ENCODE results near the gene CELA2B. TPM values are rescaled to one million over a fixed set of nuclear protein-coding genes. Genes with fewer than 3 reads are reported as not detected.
"Not testable (repeated sequence)": the region's sequence is repeated elsewhere in the genome, so short reads cannot be mapped to it uniquely, and the experiment has no call there.

Gene CELA2B
- total RNA-seq, 2 experiments from 2014 or later, result not detected

DNA sequence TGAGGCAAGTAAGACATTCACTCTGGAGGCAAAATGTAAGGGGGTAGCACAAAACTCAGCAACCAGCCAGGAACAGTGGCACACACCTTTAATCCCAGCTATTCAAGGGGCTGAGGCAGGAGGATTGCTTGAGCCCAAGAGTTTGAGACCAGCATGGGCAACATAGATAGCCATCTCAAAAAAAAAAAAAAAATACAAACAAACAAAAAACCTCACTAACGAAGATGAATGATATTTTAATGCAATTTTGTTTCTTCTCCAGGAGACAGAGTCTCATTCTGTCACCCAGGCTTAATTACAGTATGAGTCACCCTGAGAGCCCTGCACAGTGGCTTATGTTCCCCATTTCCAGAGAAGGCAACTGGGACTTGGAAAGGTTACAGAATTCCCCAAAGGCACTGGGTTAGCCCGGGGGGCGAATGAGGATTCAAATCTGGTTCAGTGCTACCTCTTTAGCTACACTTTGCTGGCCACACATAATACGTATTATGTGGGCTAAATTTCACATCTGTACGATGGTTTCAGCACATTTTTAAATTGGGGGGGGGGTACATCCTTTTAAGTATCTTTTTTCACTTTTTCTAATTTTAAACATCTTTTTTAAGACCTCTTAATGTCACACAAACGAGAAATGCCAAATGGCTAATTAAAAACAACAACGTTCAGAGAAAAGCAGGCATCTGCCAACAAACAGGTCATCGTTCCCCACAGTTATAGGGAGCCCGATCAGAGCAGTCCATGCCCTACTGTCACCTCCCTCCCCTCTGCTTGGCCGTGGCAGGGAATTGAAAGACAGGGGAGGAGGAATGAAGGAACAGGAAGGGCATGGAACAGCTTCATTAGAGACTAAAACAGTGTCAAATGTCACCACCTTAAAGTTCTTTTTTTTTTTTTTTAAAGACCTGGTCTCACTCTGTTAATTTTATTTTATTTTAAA lies 15.9 kb upstream of the CELA2B start:
- Mint-ChIP-seq H3K27me3 (peaks cover 3% of the 10 kb centered on the region), H3K9me3 (no peaks in the 10 kb centered on the region), H3K4me3 (no peak overlapping the region), H3K36me3 (no peaks in the 10 kb centered on the region), H3K27ac (no peak overlapping the region), H3K4me1 (ENCODE audit: low read depth) (no peaks in the 10 kb centered on the region)
- POLR2A ChIA-PET, result interaction anchor here (0.7 kb wide), 1 partner anchor 40 kb away, joined by 4 read pairs; no protein-coding TSS in a partner anchor
- intact Hi-C loops (cut with micrococcal nuclease), result no loop called here
- no peak for DNase-seq
- CTCF ChIA-PET, result no interaction called here

GRCh38 chr1:15460708-15461095 lies 15.2 kb upstream of the CELA2B start:
- Mint-ChIP-seq H3K9me3 (no peaks in the 10 kb centered on the region), H3K4me1 (ENCODE audit: low read depth) (no peaks in the 10 kb centered on the region), H3K4me3 (no peak overlapping the region), H3K27me3 (peaks cover 3% of the 10 kb centered on the region), H3K36me3 (no peaks in the 10 kb centered on the region), H3K27ac (no peak overlapping the region)
- ChIA-PET CTCF (no interaction called here), POLR2A (no interaction called here)
- no peak for DNase-seq
- intact Hi-C loops (cut with micrococcal nuclease), result no loop called here

DNA sequence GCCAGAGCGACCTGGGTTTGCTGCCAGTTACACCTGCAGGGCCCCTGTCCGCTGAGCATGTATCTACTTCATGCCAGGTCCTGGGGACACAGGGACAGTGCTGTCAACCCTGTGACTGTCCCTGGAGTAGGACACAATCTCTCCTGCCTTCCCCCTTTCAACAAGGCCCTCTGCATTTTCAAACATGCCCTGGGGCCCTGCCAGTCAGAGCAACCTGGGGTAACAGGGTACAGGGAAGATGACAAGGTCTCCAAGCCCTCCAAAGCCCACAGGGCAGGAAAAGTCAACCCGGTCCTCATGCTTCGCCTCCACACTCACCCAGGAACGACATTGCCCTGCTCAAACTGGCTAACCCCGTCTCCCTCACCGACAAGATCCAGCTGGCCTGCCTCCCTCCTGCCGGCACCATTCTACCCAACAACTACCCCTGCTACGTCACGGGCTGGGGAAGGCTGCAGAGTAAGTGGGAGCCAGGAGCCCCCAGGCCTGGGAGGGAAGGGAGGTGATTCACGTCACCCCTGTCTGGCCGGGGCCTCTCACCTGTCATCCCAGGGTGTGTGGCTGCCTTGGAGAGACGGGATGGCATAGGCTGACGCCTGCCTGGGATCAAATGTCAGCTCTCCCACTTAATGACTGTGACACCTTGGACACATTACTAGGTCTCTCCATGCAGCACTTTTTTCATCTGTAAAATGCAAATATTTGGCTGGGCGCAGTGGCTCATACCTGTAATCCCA lies 12.7 kb upstream of the CELA2B start:
- H3K36me3 Mint-ChIP-seq; POLR2A ChIA-PET; H3K27ac Mint-ChIP-seq; H3K9me3 Mint-ChIP-seq; intact Hi-C loops (cut with micrococcal nuclease); H3K4me3 Mint-ChIP-seq; H3K27me3 Mint-ChIP-seq; DNase-seq; CTCF ChIA-PET; H3K4me1 Mint-ChIP-seq (ENCODE audit: low read depth): not testable (repeated sequence)

DNA sequence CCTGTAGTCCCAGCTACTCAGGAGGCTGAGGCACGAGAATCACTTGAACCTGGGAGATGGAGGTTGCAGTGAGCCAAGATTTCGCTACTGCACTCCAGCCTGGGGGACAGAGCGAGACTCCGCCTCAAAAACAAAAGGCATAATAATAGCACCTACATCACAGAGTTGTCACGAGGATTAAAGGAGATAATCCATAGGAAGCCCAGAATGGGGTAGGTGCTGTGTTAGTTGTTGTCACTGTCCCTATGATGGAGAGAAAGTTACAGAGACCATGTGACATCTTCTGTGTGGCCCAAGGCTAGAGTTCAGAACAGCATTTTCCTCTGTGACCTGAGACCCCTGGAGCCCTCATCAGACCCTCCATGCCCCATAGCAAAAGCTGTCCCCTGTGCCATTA lies 12.0 kb upstream of the CELA2B start:
- H3K4me1 Mint-ChIP-seq (ENCODE audit: low read depth); H3K4me3 Mint-ChIP-seq; H3K27me3 Mint-ChIP-seq; DNase-seq; H3K36me3 Mint-ChIP-seq; H3K27ac Mint-ChIP-seq; CTCF ChIA-PET; intact Hi-C loops (cut with micrococcal nuclease); H3K9me3 Mint-ChIP-seq: not testable (repeated sequence)
- POLR2A ChIA-PET, result interaction anchor here (0.6 kb wide), 1 partner anchor 74 kb away, joined by 5 read pairs; no protein-coding TSS in a partner anchor

DNA sequence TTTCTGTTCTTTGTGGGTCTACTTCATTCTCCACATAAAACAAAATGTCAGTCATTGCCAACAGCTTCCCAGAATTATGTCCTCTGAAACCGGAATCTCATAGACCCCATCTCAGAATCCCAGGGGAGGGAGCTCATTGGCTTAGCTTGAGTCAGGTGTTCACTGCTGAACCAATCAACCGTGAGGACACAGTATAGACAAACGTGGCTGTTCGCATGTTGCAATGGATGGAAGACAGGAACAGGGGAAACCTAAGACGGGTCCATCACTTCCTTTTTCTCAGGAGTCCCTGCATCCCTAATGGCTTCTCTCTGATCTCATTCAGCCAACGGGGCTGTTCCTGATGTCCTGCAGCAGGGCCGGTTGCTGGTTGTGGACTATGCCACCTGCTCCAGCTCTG lies 10.2 kb upstream of the CELA2B start:
- no peak overlapping the region for H3K4me3 Mint-ChIP-seq
- H3K36me3 Mint-ChIP-seq, result no peaks in the 10 kb centered on the region
- H3K4me1 Mint-ChIP-seq (ENCODE audit: low read depth), result no peaks in the 10 kb centered on the region
- no peak for DNase-seq
- intact Hi-C loops (cut with micrococcal nuclease), result no loop called here
- ChIA-PET CTCF (interaction anchor here (0.6 kb wide), 1 partner anchor 36 kb away, joined by 3 read pairs; no protein-coding TSS in a partner anchor), POLR2A (no interaction called here)
- H3K27ac Mint-ChIP-seq, result no peak overlapping the region
- H3K27me3 Mint-ChIP-seq, result peaks cover 2% of the 10 kb centered on the region
- no peaks in the 10 kb centered on the region for H3K9me3 Mint-ChIP-seq

DNA sequence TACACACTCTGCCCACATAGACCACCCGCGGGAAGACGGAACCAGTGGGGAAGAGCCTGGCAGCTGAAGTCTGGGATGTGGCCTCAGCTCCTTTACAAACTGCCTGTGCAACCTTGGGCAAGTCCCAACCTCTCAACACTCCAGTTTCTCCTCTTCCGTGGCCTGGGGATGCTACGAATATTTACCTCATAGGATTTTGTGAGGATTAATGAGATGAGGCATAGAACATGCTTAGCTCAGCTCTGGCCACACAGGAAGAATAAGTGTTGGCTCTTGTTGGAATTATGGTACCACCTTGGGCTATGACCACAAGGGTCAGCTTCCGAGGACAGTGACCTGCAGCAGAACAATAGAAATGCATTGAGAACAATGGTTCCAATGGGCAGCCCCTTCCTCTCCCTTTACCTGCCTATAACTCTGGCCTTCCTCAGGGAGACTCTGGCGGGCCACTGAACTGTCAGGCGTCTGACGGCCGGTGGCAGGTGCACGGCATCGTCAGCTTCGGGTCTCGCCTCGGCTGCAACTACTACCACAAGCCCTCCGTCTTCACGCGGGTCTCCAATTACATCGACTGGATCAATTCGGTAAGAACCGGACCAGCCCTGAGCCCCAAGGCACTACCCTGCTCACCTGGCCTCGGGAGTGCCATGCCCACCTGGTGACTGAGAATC lies 8.8 kb upstream of the CELA2B start:
- CTCF ChIA-PET; H3K9me3 Mint-ChIP-seq; H3K36me3 Mint-ChIP-seq; H3K27me3 Mint-ChIP-seq; H3K27ac Mint-ChIP-seq; intact Hi-C loops (cut with micrococcal nuclease); DNase-seq; H3K4me3 Mint-ChIP-seq; H3K4me1 Mint-ChIP-seq (ENCODE audit: low read depth); POLR2A ChIA-PET: not testable (repeated sequence)

DNA sequence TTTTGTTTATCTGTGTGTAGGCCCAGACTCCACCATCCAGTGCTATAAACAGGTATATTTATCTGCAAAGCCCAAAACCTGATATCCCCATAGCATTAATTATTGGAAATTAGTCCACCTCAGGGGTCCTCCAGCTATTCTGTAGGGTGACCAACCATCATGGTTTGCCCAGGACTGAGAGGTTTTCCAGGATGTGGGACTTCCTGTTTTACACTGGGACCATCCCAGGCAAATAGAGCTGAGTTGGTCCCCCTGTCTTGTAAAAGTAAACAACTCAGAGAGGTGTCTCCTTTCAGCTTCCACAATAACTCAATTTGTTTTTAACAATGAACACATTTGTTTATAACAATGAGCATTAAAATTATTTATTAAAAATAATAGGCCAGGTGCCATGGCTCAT lies 7.8 kb upstream of the CELA2B start:
- CTCF ChIA-PET, result no interaction called here
- Mint-ChIP-seq H3K27ac (no peak overlapping the region), H3K27me3 (peaks cover 2% of the 10 kb centered on the region), H3K4me1 (ENCODE audit: low read depth) (no peaks in the 10 kb centered on the region), H3K9me3 (no peaks in the 10 kb centered on the region), H3K4me3 (no peak overlapping the region), H3K36me3 (no peaks in the 10 kb centered on the region)
- DNase-seq, result no peak
- POLR2A ChIA-PET, result no interaction called here
- intact Hi-C loops (cut with micrococcal nuclease), result no loop called here

DNA sequence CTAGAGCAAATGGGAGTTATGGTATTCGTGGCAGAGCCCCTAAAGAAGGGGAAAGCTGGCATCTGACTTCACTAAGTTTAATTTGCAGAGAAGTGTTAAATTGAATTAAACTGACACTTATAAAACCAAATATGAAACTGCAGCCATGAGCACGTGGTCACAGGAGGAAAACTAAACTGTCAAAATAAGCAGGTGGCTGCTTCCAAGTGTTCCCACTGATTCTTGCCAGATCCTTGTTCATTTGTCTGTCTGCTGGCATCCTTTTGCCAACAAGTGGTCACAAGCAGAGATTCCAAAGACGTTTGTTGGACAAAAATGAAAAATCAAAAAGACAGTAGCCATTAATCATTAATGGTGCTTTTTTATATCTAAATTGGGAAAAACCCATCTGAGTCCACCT lies 6.5 kb upstream of the CELA2B start:
- no peak overlapping the region for H3K4me3 Mint-ChIP-seq
- H3K4me1 Mint-ChIP-seq (ENCODE audit: low read depth), result no peaks in the 10 kb centered on the region
- ChIA-PET CTCF (no interaction called here), POLR2A (no interaction called here)
- peaks cover 2% of the 10 kb centered on the region for H3K27me3 Mint-ChIP-seq
- intact Hi-C loops (cut with micrococcal nuclease), result no loop called here
- H3K27ac Mint-ChIP-seq, result no peak overlapping the region
- no peak for DNase-seq
- no peaks in the 10 kb centered on the region for H3K9me3 Mint-ChIP-seq
- H3K36me3 Mint-ChIP-seq, result no peaks in the 10 kb centered on the region

DNA sequence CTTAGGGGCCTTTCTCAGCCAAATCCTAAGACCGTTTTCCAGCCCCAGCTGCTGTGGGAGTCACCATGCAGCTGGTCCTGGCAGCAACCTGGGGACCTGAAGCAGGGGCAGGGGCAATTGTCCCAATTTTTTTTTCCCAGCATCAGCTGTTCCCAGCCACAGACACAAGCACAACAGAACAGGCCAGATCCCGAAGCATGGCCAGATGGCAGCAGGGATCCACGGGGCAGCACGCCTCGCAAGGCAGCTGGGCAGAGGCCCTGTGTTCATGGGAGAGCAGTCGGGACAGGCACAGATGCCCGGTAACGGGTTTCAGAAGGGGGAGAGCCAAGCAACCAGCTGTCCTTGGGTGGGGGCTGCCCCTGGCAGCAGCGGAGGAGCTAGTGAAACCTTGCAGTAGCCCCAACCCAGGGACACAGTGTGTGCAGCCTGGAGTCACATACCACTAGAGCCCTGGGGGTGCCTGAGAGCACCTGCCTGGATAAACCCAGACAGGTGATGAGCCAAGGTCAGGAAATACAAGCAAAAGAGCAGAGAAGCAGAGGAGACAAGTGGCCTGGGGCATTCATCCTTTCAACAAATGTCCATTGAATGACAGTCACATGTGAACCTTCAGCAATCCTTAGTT lies 6.0 kb upstream of the CELA2B start:
- intact Hi-C loops (cut with micrococcal nuclease); DNase-seq; H3K27me3 Mint-ChIP-seq; POLR2A ChIA-PET; H3K27ac Mint-ChIP-seq; H3K4me1 Mint-ChIP-seq (ENCODE audit: low read depth); H3K4me3 Mint-ChIP-seq; H3K36me3 Mint-ChIP-seq; H3K9me3 Mint-ChIP-seq; CTCF ChIA-PET: not testable (repeated sequence)

- intact Hi-C loops (cut with micrococcal nuclease); CTCF ChIA-PET; H3K4me3 Mint-ChIP-seq; DNase-seq; H3K9me3 Mint-ChIP-seq; H3K4me1 Mint-ChIP-seq (ENCODE audit: low read depth); H3K27ac Mint-ChIP-seq; POLR2A ChIA-PET; H3K27me3 Mint-ChIP-seq; H3K36me3 Mint-ChIP-seq: not testable (repeated sequence)
Measured at GRCh38 chr1:15471067-15471466, 4.8 kb upstream of the CELA2B start.

GRCh38 chr1:15471723-15472122 lies 4.2 kb upstream of the CELA2B start:
- CTCF ChIA-PET; H3K4me3 Mint-ChIP-seq; H3K36me3 Mint-ChIP-seq; H3K27me3 Mint-ChIP-seq; H3K27ac Mint-ChIP-seq; POLR2A ChIA-PET; intact Hi-C loops (cut with micrococcal nuclease); H3K4me1 Mint-ChIP-seq (ENCODE audit: low read depth); DNase-seq; H3K9me3 Mint-ChIP-seq: not testable (repeated sequence)

DNA sequence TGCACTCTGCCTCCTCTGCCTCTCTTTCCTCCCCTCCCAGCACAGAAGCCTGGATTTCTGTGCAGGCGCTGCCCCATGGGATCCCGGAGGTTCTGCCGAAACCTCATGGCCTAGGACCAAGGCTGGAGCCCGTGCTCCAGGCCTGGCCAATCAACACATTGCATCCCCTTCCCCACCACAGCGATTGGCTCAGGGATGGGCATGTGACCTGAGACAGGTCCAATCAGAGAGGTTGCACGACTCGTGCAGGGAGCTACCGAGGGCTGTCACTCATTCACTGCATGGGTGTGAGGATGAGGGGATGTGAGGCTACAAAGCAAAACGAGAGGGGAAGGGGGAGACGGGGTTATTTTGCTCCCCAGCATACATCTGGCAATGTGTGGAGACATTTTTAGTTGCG lies 3.3 kb upstream of the CELA2B start:
- Mint-ChIP-seq H3K36me3 (no peaks in the 10 kb centered on the region), H3K27me3 (no peaks in the 10 kb centered on the region), H3K9me3 (no peaks in the 10 kb centered on the region), H3K4me3 (no peak overlapping the region), H3K4me1 (ENCODE audit: low read depth) (no peaks in the 10 kb centered on the region), H3K27ac (no peak overlapping the region)
- intact Hi-C loops (cut with micrococcal nuclease), result no loop called here
- ChIA-PET POLR2A (no interaction called here), CTCF (interaction anchor here (0.5 kb wide), 1 partner anchor 164 kb away, joined by 4 read pairs; no protein-coding TSS in a partner anchor)
- DNase-seq, result no peak
